Lower leg skin (tissue), 3 donors: ENCODE results near the gene ALX3.

Source experiments
- POLR2A ChIP-seq, 2 donors: fragments of 450-650 bp; IDR thresholded peaks; one replicate each; pipeline ENCODE4 v1.6.1; 2016 to 2017; ENCODE audit warnings: antibody characterized with exemption in 2 of 2, mild to moderate bottlenecking in 1 of 2, moderate library complexity in 1 of 2
- TF ChIP-seq, protein P1 (sequence below), 3 donors: fragments of 450-650 bp; IDR thresholded peaks; one replicate each; pipeline ENCODE4 v1.5.1; 2016; ENCODE audit warnings: antibody characterized with exemption in 3 of 3, mild to moderate bottlenecking in 3 of 3, moderate library complexity in 2 of 3

DNA sequence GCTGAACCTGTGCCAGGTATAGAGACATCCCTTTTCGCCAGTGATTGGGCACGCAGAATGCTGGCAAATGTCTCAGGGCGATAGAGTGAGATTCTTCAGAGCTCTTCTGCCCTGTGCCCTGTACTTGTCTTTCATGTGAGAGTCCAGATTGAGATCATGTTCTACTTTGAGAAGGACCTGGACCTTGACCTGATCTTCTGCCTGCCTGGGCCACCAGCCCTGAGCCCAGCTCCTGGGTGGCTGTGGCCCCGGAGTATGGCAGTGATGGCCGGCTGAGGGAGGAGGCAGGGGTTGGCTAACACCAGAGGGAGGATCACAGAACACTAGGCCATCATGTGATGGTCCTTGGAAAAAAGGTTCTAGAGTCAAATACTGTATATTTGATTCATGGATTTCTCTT, 22.2 kb downstream of the ALX3 start:
- no peak for TF ChIP-seq POLR2A (IDR thresholded peaks at IDR 0.05)
- TF ChIP-seq, protein P1, sequence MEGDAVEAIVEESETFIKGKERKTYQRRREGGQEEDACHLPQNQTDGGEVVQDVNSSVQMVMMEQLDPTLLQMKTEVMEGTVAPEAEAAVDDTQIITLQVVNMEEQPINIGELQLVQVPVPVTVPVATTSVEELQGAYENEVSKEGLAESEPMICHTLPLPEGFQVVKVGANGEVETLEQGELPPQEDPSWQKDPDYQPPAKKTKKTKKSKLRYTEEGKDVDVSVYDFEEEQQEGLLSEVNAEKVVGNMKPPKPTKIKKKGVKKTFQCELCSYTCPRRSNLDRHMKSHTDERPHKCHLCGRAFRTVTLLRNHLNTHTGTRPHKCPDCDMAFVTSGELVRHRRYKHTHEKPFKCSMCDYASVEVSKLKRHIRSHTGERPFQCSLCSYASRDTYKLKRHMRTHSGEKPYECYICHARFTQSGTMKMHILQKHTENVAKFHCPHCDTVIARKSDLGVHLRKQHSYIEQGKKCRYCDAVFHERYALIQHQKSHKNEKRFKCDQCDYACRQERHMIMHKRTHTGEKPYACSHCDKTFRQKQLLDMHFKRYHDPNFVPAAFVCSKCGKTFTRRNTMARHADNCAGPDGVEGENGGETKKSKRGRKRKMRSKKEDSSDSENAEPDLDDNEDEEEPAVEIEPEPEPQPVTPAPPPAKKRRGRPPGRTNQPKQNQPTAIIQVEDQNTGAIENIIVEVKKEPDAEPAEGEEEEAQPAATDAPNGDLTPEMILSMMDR (IDR thresholded peaks at IDR 0.05), result no peak
